Peyer's patch (tissue), 4 donors: ENCODE results near the gene CTDSPL. TPM values are rescaled to one million over a fixed set of nuclear protein-coding genes. Genes with fewer than 3 reads are reported as not detected.

Experiments
- DNase-seq, 3 donors: peaks; one replicate each; pipeline ENCODE4 v3.0.0-alpha.2; 2017 to 2019
- H3K27ac ChIP-seq, 4 donors: fragments of 200-600 bp; sonication (generic); one replicate each; pipeline ENCODE4 v1.5.1; 2016 to 2019
- H3K27me3 ChIP-seq, 2 donors: fragments of 200-600 bp; sonication (generic); one replicate each; pipeline ENCODE4 v1.5.1; 2019
- H3K36me3 ChIP-seq, 3 donors: fragments of 200-600 bp; sonication (generic); one replicate each; pipeline ENCODE4 v1.5.1; 2016 to 2019
- H3K4me1 ChIP-seq, 4 donors: fragments of 200-600 bp; sonication (generic); one replicate each; pipeline ENCODE4 v1.5.1; 2016 to 2019
- H3K4me3 ChIP-seq, 4 donors: fragments of 200-600 bp; sonication (generic); 1 replicate in 3 of 4; 2 replicates in 1 of 4; pipeline ENCODE4 v1.5.1; 2016 to 2019; ENCODE audit warnings: mild to moderate bottlenecking in 1 of 4
- H3K9me3 ChIP-seq, 4 donors: fragments of 200-600 bp; sonication (generic); one replicate each; pipeline ENCODE4 v1.5.1; 2016 to 2019; ENCODE audit warnings: mild to moderate bottlenecking in 1 of 4
- CTCF ChIP-seq, 6 experiments: fragments of 450-650 bp in 4 of 6; fragments of 200-600 bp in 2 of 6; sonication (generic) in 1 of 6; IDR thresholded peaks; one replicate each; pipeline ENCODE4 v1.5.1; 2017 to 2019; ENCODE audit warnings: antibody characterized with exemption in 6 of 6, mild to moderate bottlenecking in 3 of 6, moderate library complexity in 1 of 6
- POLR2A ChIP-seq, 2 donors: fragments of 450-650 bp; IDR thresholded peaks; one replicate each; pipeline ENCODE4 v1.5.1; 2017; ENCODE audit warnings: antibody characterized with exemption in 2 of 2, mild to moderate bottlenecking in 2 of 2, moderate library complexity in 2 of 2
- total RNA-seq, 4 donors: library from RNA; depleted of rRNA; stranded (reverse); fragments of >200 nt; gene quantifications; one replicate each; pipeline ENCODE4 v1.1.0, GENCODE V29; 2016

The CTDSPL gene
- total RNA-seq, 4 donors from 2014 or later, result 36.3 to 42.3 (median 38.4) TPM

- Histone ChIP-seq H3K36me3 (peaks cover 0 to 42% (median 3%) of the 10 kb centered on the region in 3 donors), H3K9me3 (no peaks in the 10 kb centered on the region), H3K27ac (no peak overlapping the region), H3K27me3 (no peaks in the 10 kb centered on the region), H3K4me3 (no peak overlapping the region), H3K4me1 (peaks cover 0 to 6% (median 0%) of the 10 kb centered on the region in 4 donors)
- peak in 1 of 3 donors; percentile 50 for DNase-seq
- TF ChIP-seq CTCF (IDR thresholded peaks at IDR 0.05) (no peak), POLR2A (IDR thresholded peaks at IDR 0.05) (no peak)
Observed at GRCh38 chr3:38008971-38009580, 147.4 kb downstream of the CTDSPL start.

GRCh38 chr3:38009807-38010591 lies 148.3 kb downstream of the CTDSPL start:
- TF ChIP-seq POLR2A (IDR thresholded peaks at IDR 0.05), result no peak
- no peak for TF ChIP-seq CTCF (IDR thresholded peaks at IDR 0.05)
- peaks cover 0 to 4% (median 0%) of the 10 kb centered on the region in 4 donors for H3K4me1 ChIP-seq
- H3K27ac ChIP-seq, result peak overlapping the region in 1 of 4 donors; percentile 13
- peak in 1 of 3 donors; percentile 56 for DNase-seq
- no peaks in the 10 kb centered on the region for H3K27me3 ChIP-seq
- no peaks in the 10 kb centered on the region for H3K9me3 ChIP-seq
- no peak overlapping the region for H3K4me3 ChIP-seq
- peaks cover 0 to 45% (median 3%) of the 10 kb centered on the region in 3 donors for H3K36me3 ChIP-seq

GRCh38 chr3:38011111-38011510 lies 149.4 kb downstream of the CTDSPL start:
- TF ChIP-seq POLR2A (IDR thresholded peaks at IDR 0.05), result no peak
- TF ChIP-seq CTCF (IDR thresholded peaks at IDR 0.05), result no peak
- Histone ChIP-seq H3K9me3 (no peaks in the 10 kb centered on the region), H3K4me3 (no peak overlapping the region), H3K27ac (no peak overlapping the region), H3K4me1 (no peaks in the 10 kb centered on the region), H3K36me3 (peaks cover 0 to 47% (median 3%) of the 10 kb centered on the region in 3 donors), H3K27me3 (no peaks in the 10 kb centered on the region)
- DNase-seq, result peak in 1 of 3 donors; percentile 49

- Histone ChIP-seq H3K4me1 (no peaks in the 10 kb centered on the region), H3K36me3 (peaks cover 0 to 48% (median 0%) of the 10 kb centered on the region in 3 donors)
Observed at GRCh38 chr3:38015485-38015884, 153.8 kb downstream of the CTDSPL start.

GRCh38 chr3:38015984-38016383 lies 154.3 kb downstream of the CTDSPL start:
- Histone ChIP-seq H3K4me3 (no peak overlapping the region), H3K36me3 (peaks cover 0 to 44% (median 0%) of the 10 kb centered on the region in 3 donors), H3K9me3 (peaks cover 0 to 6% (median 0%) of the 10 kb centered on the region in 4 donors), H3K27ac (peak overlapping the region in 2 of 4 donors; percentile 53 to 75), H3K4me1 (no peaks in the 10 kb centered on the region), H3K27me3 (no peaks in the 10 kb centered on the region)
- no peak for TF ChIP-seq POLR2A (IDR thresholded peaks at IDR 0.05)
- TF ChIP-seq CTCF (IDR thresholded peaks at IDR 0.05), result no peak
- peak in 1 of 3 donors; percentile 15 for DNase-seq

More at GRCh38 chr3:38015485-38015884, 153.8 kb downstream of the CTDSPL start:
- H3K9me3 ChIP-seq, result peaks cover 0 to 6% (median 0%) of the 10 kb centered on the region in 4 donors
- no peaks in the 10 kb centered on the region for H3K27me3 ChIP-seq
- H3K4me3 ChIP-seq, result no peak overlapping the region
- peak in 1 of 3 donors; percentile 45 for DNase-seq
- TF ChIP-seq CTCF (IDR thresholded peaks at IDR 0.05) (no peak), POLR2A (IDR thresholded peaks at IDR 0.05) (no peak)
- peak overlapping the region in 2 of 4 donors; percentile 53 to 75 for H3K27ac ChIP-seq
